Esophagus (tissue), 2 donors: ENCODE measurements around the gene PHF12. TPM values are rescaled to one million over a fixed set of nuclear protein-coding genes. Genes with fewer than 3 reads are reported as not detected.
A peak's percentile ranks its signal among the peaks of the same experiment; 100 is the strongest.

ENCODE experiments used
- H3K27ac ChIP-seq, 2 donors: one replicate each; pipeline ENCODE4 v1.5.1; 2013; ENCODE audit warnings: low read depth in 2 of 2, mild to moderate bottlenecking in 2 of 2, inconsistent platforms in 1 of 2, low read length in 1 of 2, moderate library complexity in 1 of 2
- H3K27me3 ChIP-seq, 2 donors: one replicate each; pipeline ENCODE4 v1.6.1; 2013; ENCODE audit warnings: low read length in 2 of 2, control low read depth in 1 of 2, mild to moderate bottlenecking in 1 of 2; ENCODE audit not compliant: insufficient read depth in 2 of 2, control insufficient read depth in 1 of 2
- H3K36me3 ChIP-seq, 2 donors: one replicate each; pipeline ENCODE4 v1.6.1; 2013; ENCODE audit warnings: low read length in 1 of 2; ENCODE audit not compliant: control insufficient read depth in 2 of 2, insufficient read depth in 2 of 2
- H3K4me1 ChIP-seq, 2 donors: one replicate each; pipeline ENCODE4 v1.6.1; 2013; ENCODE audit warnings: low read length in 1 of 2; ENCODE audit not compliant: control insufficient read depth in 2 of 2, insufficient read depth in 2 of 2
- H3K4me3 ChIP-seq, 2 donors: one replicate each; pipeline ENCODE4 v1.5.1; 2013; ENCODE audit warnings: low read length in 2 of 2, mild to moderate bottlenecking in 2 of 2, low read depth in 1 of 2, moderate library complexity in 1 of 2
- H3K9me3 ChIP-seq, 2 donors: one replicate each; pipeline ENCODE4 v1.6.1; 2013; ENCODE audit warnings: mild to moderate bottlenecking in 2 of 2, low read depth in 1 of 2, low read length in 1 of 2, moderate library complexity in 1 of 2; ENCODE audit not compliant: control insufficient read depth in 2 of 2, insufficient read depth in 1 of 2
- WGBS, 2 donors: extraction: QIAGEN DNeasy Blood & Tissue Kit; methylation state at CpG; one replicate each; pipeline ENCODE4 v1.1.7; 2013; 5-methylcytosine and 5-hydroxymethylcytosine counted together
- polyA plus RNA-seq, 2 donors: library from polyadenylated mRNA; stranded (reverse); fragments of 200-250 nt; gene quantifications; one replicate each; pipeline ENCODE4 v1.2.3, GENCODE V29; 2013
- donor health status: healthy with polysubstance abuse.
- donor health status: Bipolar disorder and iron deficiency.

Gene PHF12
- polyA plus RNA-seq, 2 donors, result 8.6 to 9.1 TPM

DNA sequence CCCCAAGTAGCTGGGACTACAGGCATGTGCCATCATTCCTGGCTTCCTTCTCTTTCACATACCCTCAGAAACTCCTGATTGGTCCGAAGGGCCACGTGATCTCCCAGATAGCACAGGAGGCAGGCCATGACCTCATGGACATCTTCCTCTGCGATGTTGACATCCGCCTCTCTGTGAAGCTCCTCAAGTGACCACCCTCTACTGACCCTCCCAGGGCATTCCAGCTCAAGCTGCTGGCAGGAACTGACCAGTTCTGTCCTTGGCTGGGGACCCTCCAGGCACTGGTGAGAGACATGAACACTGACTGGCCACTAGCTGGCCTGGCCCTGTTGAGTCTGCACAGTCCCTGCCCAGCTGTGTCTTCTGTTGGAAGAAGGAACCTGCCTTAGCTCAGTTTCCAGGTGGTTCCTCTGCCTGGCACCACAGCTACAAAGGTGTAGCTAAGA is 90.9 kb downstream of the PHF12 start:
- Histone ChIP-seq H3K27ac (no peak overlapping the region), H3K36me3 (peaks cover 9 to 24% of the 10 kb centered on the region in 2 donors), H3K9me3 (no peaks in the 10 kb centered on the region), H3K4me1 (no peaks in the 10 kb centered on the region), H3K4me3 (no peak overlapping the region), H3K27me3 (no peaks in the 10 kb centered on the region)
- WGBS, 2 donors, result 91 to 95% methylated on average over 4 of the region's 4 CpGs

DNA sequence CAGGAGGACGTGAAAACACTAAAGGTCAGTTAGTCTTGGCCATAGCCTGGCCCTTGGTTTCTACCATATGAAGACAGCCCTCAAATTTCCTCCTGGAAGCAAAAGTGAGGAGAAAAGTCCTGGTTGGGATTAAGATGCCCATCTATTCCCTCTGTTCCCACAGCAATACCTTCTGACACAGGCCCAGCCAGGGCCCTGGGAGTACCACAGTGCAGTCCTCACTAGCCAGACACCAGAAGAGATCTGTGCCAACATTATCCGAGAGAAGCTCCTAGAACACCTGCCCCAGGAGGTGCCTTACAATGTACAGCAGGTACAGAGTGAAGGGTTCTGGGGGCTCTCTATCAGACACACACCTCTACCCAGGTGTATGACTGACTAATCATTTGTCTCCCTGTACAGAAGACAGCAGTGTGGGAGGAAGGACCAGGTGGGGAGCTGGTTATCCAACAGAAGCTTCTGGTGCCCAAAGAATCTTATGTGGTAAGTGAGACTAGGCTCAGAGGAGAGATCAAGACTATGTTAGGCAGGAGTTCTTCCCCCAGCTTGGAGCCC is 92.4 kb downstream of the PHF12 start:
- 47 to 63% methylated on average over 2 of the region's 2 CpGs for WGBS, 2 donors
- no peaks in the 10 kb centered on the region for H3K9me3 ChIP-seq
- H3K4me3 ChIP-seq, result no peak overlapping the region
- H3K4me1 ChIP-seq, result peaks cover 0 to 3% of the 10 kb centered on the region in 2 donors
- no peaks in the 10 kb centered on the region for H3K27me3 ChIP-seq
- no peak overlapping the region for H3K27ac ChIP-seq
- H3K36me3 ChIP-seq, result peaks cover 9 to 24% of the 10 kb centered on the region in 2 donors

DNA sequence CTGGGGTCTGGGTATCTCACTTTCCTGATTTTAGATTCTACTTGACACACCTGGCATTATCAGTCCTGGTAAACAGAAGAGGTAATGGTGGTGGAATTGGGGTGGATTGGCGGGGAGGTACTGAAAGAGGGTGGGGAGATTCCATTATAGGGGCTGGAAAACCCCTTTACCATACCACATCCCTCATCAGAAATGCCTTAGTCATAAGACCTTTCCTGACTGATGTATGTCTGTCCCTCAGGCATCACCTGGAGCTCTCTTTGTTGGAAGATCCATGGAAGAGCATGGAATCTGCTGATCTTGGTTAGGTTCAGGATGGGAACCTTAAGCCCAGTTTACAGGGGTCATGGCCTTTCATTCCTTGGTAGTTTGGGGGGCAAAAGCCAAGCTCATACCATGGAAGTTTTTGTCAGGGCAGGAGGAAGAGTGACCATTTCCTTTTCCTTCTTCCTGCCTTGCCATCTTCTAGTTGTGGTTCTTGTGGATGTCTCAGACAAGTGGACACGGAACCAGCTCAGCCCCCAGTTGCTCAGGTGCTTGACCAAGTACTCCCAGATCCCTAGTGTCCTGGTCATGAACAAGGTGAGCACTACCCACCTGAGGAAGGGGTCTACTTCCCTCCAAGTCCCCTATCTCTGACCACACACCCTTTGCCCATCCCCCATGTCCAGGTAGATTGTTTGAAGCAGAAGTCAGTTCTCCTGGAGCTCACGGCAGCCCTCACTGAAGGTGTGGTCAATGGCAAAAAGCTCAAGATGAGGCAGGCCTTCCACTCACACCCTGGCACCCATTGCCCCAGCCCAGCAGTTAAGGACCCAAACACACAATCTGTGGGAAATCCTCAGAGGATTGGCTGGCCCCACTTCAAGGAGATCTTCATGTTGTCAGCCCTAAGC is 93.2 kb downstream of the PHF12 start:
- Histone ChIP-seq H3K27me3 (no peaks in the 10 kb centered on the region), H3K36me3 (peaks cover 9 to 24% of the 10 kb centered on the region in 2 donors)

DNA sequence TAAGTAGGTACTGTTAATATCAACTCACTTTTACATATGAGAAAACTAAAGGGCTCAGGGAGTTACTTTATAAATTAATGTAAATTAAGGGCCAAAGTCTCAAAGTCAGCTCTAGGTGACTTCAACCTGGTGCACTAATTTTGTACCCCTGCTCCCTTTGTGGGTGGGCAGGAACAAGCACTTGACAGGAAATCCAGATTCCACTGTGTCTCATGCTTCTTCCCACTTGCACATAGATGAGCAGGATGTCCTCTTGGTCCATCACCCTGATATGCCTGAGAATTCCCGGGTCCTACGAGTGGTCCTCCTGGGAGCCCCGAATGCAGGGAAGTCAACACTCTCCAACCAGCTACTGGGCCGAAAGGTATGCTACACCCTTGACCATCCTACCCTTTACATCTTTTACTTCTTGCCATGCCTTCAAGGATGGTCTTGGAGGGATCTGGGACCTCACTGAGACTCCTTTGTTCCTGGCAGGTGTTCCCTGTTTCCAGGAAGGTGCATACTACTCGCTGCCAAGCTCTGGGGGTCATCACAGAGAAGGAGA is 95.2 kb downstream of the PHF12 start:
- Histone ChIP-seq H3K9me3 (no peaks in the 10 kb centered on the region), H3K4me3 (peak overlapping the region in 1 of 2 donors; percentile 98), H3K4me1 (peaks cover 0 to 3% of the 10 kb centered on the region in 2 donors), H3K36me3 (peaks cover 9 to 18% of the 10 kb centered on the region in 2 donors), H3K27me3 (no peaks in the 10 kb centered on the region), H3K27ac (no peak overlapping the region)
- WGBS, 2 donors, result 89 to 90% methylated on average over 5 of the region's 5 CpGs

More for the DNA sequence above, 93.2 kb downstream of the PHF12 start:
- Histone ChIP-seq H3K9me3 (no peaks in the 10 kb centered on the region), H3K27ac (no peak overlapping the region), H3K4me3 (no peak overlapping the region), H3K4me1 (peaks cover 0 to 3% of the 10 kb centered on the region in 2 donors)
- 84 to 87% methylated on average over 3 of the region's 3 CpGs for WGBS, 2 donors

DNA sequence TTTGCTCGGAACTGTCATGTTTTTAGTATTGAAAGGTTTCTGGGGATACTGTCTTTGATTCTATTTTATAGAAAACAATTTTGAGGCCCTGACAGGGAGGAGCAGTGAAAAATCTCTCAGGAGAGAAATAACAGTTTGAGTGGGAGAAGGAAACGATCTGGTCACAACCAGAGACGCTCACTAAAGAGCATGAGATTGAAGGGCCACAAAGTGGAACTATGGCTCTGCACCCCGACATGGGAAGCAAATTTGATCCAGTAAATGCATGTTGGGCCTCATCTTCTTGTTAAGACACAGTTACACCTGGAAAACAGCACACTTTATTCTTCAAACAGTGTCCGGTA is 96.0 kb downstream of the PHF12 start:
- peaks cover 0 to 3% of the 10 kb centered on the region in 2 donors for H3K4me1 ChIP-seq
- H3K27me3 ChIP-seq, result no peaks in the 10 kb centered on the region
- 13 to 14% methylated on average over 5 of the region's 5 CpGs for WGBS, 2 donors
- H3K9me3 ChIP-seq, result no peaks in the 10 kb centered on the region
- H3K27ac ChIP-seq, result peak overlapping the region; percentile 71 to 84
- H3K36me3 ChIP-seq, result peaks cover 5 to 13% of the 10 kb centered on the region in 2 donors
- H3K4me3 ChIP-seq, result peak overlapping the region; percentile 81 to 98

Other genes with a start within 250 kb of the PHF12 start
- gene PROCA1, start 239.6 kb downstream of the PHF12 start, polyA plus RNA-seq, result 1 to 10 TPM in 1 of 2 donors, under 1 TPM in 1; 0.59 to 2.0 TPM
- gene RAB34, start 233.7 kb downstream of the PHF12 start, polyA plus RNA-seq, result 10 to 100 TPM; 31.5 to 42.2 TPM
- gene RPL23A, start 231.5 kb downstream of the PHF12 start, polyA plus RNA-seq, result 1,000 to 10,000 TPM in 1 of 2 donors, 100 to 1,000 TPM in 1; 745 to 1,436 TPM
- gene TLCD1, start 225.3 kb downstream of the PHF12 start, polyA plus RNA-seq, result 10 to 100 TPM; 12.5 to 16.9 TPM
- gene NEK8, start 222.7 kb downstream of the PHF12 start, polyA plus RNA-seq, result 1 to 10 TPM; 2.6 to 5.3 TPM
- 10 to 100 TPM; 30.0 to 34.6 TPM for gene TRAF4, start 207.5 kb downstream of the PHF12 start, polyA plus RNA-seq
- 1 to 10 TPM; 5.6 to 7.3 TPM for gene FAM222B, start 108.7 kb downstream of the PHF12 start, polyA plus RNA-seq
- 10 to 100 TPM; 24.0 to 32.4 TPM for gene ERAL1, start 96.5 kb downstream of the PHF12 start, polyA plus RNA-seq
- 10 to 100 TPM; 33.0 to 52.3 TPM for gene FLOT2, start 53.8 kb downstream of the PHF12 start, polyA plus RNA-seq
- gene DHRS13, start 48.4 kb downstream of the PHF12 start, polyA plus RNA-seq, result 10 to 100 TPM in 1 of 2 donors, 1 to 10 TPM in 1; 9.4 to 15.6 TPM
- not detected for gene SEZ6, start 54.5 kb upstream of the PHF12 start, polyA plus RNA-seq
- gene PIPOX, start 91.6 kb upstream of the PHF12 start, polyA plus RNA-seq, result under 1 TPM; 0.41 to 0.48 TPM
- 10 to 100 TPM; 39.1 to 86.4 TPM for gene MYO18A, start 228.9 kb upstream of the PHF12 start, polyA plus RNA-seq